B cell (primary cell): Measurements from ENCODE around the gene SLC39A13. TPM values are rescaled to one million over a fixed set of nuclear protein-coding genes. Genes with fewer than 3 reads are reported as not detected.

Experiments used
- ATAC-seq: fragments of 200-7000 bp; cut with Tn5 transposase; one replicate; pipeline ENCODE4 v1.10.0; 2021; ENCODE audit warnings: low read depth, mild to moderate bottlenecking, moderate number of reproducible peaks, moderate library complexity
- CTCF ChIA-PET: fragments of 350-600 bp; sonication (Branson Sonifier 250); formaldehyde crosslinking; loops from one replicate; lab custom pipeline; 2021; ENCODE audit warnings: antibody characterized with exemption, inconsistent platforms; lab: Charles Lee
- POLR2A ChIA-PET: fragments of 350-600 bp; sonication (Branson Sonifier 250); formaldehyde crosslinking; loops from one replicate; lab custom pipeline; 2021; ENCODE audit warnings: antibody characterized with exemption; lab: Charles Lee
- DNase-seq: peaks from one replicate; pipeline ENCODE4 v3.0.0; 2013
- H2AFZ ChIP-seq: 2 replicates; pipeline ENCODE4 v1.6.1; 2012; ENCODE audit warnings: mild to moderate bottlenecking, low read depth, low read length; ENCODE audit not compliant: insufficient read depth, poor library complexity, severe bottlenecking
- H3K27ac ChIP-seq, 2 donors: 1 replicate in 1 of 2; 2 replicates in 1 of 2; pipeline ENCODE4 v1.5.1; 2012 to 2013; ENCODE audit warnings: low read length in 2 of 2, mild to moderate bottlenecking in 2 of 2, moderate library complexity in 1 of 2
- H3K27me3 ChIP-seq, 4 experiments: fragments of 200-600 bp in 1 of 4; sonication (generic) in 1 of 4; replicated peaks in 1 of 4; 1 replicate in 2 of 4; 2 replicates in 2 of 4; pipeline versions ENCODE4 v1.6.1 to v1.7.0; 2013 to 2016; ENCODE audit warnings: low read length in 3 of 4, mild to moderate bottlenecking in 2 of 4, mixed read lengths in 1 of 4, moderate library complexity in 1 of 4; ENCODE audit not compliant: insufficient read depth in 4 of 4, control insufficient read depth in 3 of 4; ENCODE audit errors: control extremely low read depth in 1 of 4
- H3K36me3 ChIP-seq, 2 experiments: replicated peaks in 1 of 2; 1 replicate in 1 of 2; 2 replicates in 1 of 2; pipeline versions ENCODE4 v1.6.1 to v1.7.1; 2013; ENCODE audit warnings: low read length in 1 of 2; ENCODE audit not compliant: insufficient read depth in 2 of 2, control insufficient read depth in 1 of 2; ENCODE audit errors: control extremely low read depth in 1 of 2, extremely low read depth in 1 of 2
- H3K4me1 ChIP-seq, 2 donors: fragments of 200-600 bp in 1 of 2; sonication (generic) in 1 of 2; 1 replicate in 1 of 2; 2 replicates in 1 of 2; pipeline versions ENCODE4 v1.5.1 to v1.6.1; 2013 to 2017; ENCODE audit warnings: low read length in 2 of 2; ENCODE audit not compliant: control insufficient read depth in 2 of 2, insufficient read depth in 2 of 2
- H3K4me2 ChIP-seq: replicated peaks from 2 replicates; pipeline ENCODE3; 2012; ENCODE audit warnings: mild to moderate bottlenecking, low read depth, low read length; ENCODE audit not compliant: poor library complexity, severe bottlenecking
- H3K4me3 ChIP-seq, 5 experiments: fragments of 200-600 bp in 1 of 5; sonication (generic) in 1 of 5; 1 replicate in 3 of 5; 2 replicates in 2 of 5; pipeline versions ENCODE4 v1.5.1 to v1.7.0; 2011 to 2016; ENCODE audit warnings: low read length in 4 of 5, mild to moderate bottlenecking in 4 of 5, low read depth in 2 of 5, control low read depth in 1 of 5, moderate library complexity in 1 of 5; ENCODE audit not compliant: insufficient read depth in 1 of 5; ENCODE audit errors: control extremely low read depth in 1 of 5, extremely low read depth in 1 of 5
- H3K79me2 ChIP-seq: fragments of 200-600 bp; sonication (generic); one replicate; pipeline ENCODE4 v1.6.0; 2016; ENCODE audit warnings: low read length; ENCODE audit not compliant: control insufficient read depth, insufficient read depth
- H3K9ac ChIP-seq: fragments of 200-600 bp; sonication (generic); 2 replicates; pipeline ENCODE4 v1.6.1; 2017; ENCODE audit warnings: mild to moderate bottlenecking, low read length, moderate library complexity
- H3K9me3 ChIP-seq, 3 donors: one replicate each; pipeline versions ENCODE4 v1.6.1 to v1.7.1; 2013; ENCODE audit warnings: low read length in 2 of 3; ENCODE audit not compliant: control insufficient read depth in 2 of 3, insufficient read depth in 1 of 3; ENCODE audit errors: control extremely low read depth in 1 of 3
- H4K20me1 ChIP-seq: 2 replicates; pipeline ENCODE4 v1.6.0; 2012; ENCODE audit warnings: mild to moderate bottlenecking, low read length; ENCODE audit not compliant: insufficient read depth, control insufficient read depth, poor library complexity, severe bottlenecking
- H3K27ac Mint-ChIP-seq: one replicate; pipeline ENCODE4 v1.8.0; 2021; ENCODE audit warnings: mixed read lengths
- H3K27me3 Mint-ChIP-seq: one replicate; pipeline ENCODE4 v1.8.0; 2021; ENCODE audit warnings: mixed read lengths
- H3K4me1 Mint-ChIP-seq: one replicate; pipeline ENCODE4 v1.8.0; 2021; ENCODE audit warnings: mixed read lengths
- H3K4me3 Mint-ChIP-seq: one replicate; pipeline ENCODE4 v1.8.0; 2021; ENCODE audit warnings: mixed read lengths
- H3K9me3 Mint-ChIP-seq: one replicate; pipeline ENCODE4 v1.8.0; 2022; ENCODE audit warnings: mixed read lengths; ENCODE audit not compliant: insufficient read depth
- CTCF ChIP-seq: fragments of 200-600 bp; IDR thresholded peaks from one replicate; pipeline ENCODE4 v1.8.0; 2022; ENCODE audit warnings: antibody characterized with exemption, mild to moderate bottlenecking
- EZH2 ChIP-seq: IDR thresholded peaks from 2 replicates; pipeline ENCODE4 v1.6.1; 2012; ENCODE audit warnings: borderline replicate concordance, low read depth, mild to moderate bottlenecking, moderate library complexity, low read length; ENCODE audit not compliant: insufficient read depth, poor library complexity, severe bottlenecking
- WGBS: methylation state at CpG from one replicate; pipeline ENCODE4 v1.1.5; 2013; ENCODE audit warnings: missing lambda C conversion rate; ENCODE audit not compliant: insufficient coverage; 5-methylcytosine and 5-hydroxymethylcytosine counted together
- intact Hi-C: fragments of 100-400 bp; cut with micrococcal nuclease; formaldehyde crosslinking; loops from one replicate; pipeline ENCODE4 v1.10.0; 2022
- polyA plus RNA-seq: library from polyadenylated mRNA; depleted of rRNA; stranded (reverse); fragments of >200 nt; gene quantifications from 2 replicates; pipeline ENCODE4 v1.2.3, GENCODE V29; 2012
- total RNA-seq, 2 donors: library from RNA; stranded (reverse); fragments of 120-200 nt in 1 of 2; gene quantifications; 1 replicate in 1 of 2; 2 replicates in 1 of 2; pipeline versions ENCODE4 v1.2.3 to v1.2.4, GENCODE V29; 2013 to 2022

Gene SLC39A13
- total and polyA plus RNA-seq, 2 donors (not counting 1 experiment from before 2014, with no cell fraction given): 33.0 to 55.7 TPM

- TF ChIP-seq CTCF: no peak
- H3K79me2 ChIP-seq: peaks cover 37% of the 10 kb centered on the region
- ATAC-seq: no peak
- ChIA-PET POLR2A (interaction anchor here (0.9 to 4.1 kb wide), 5 partner anchors 9 to 20 kb away, joined by 3 to 39 read pairs (median 4); partner anchors contain the start of gene SPI1), CTCF (interaction anchor here (1.1 to 5.7 kb wide), 7 partner anchors 8 to 214 kb away, joined by 3 to 72 read pairs (median 8); partner anchors contain the start of gene SPI1)
- peak overlapping the region; percentile 88 for H2AFZ ChIP-seq
- H3K27ac Mint-ChIP-seq: peak overlapping the region; percentile 98
- H3K4me2 ChIP-seq: peak overlapping the region; percentile 81
- H3K4me1 ChIP-seq: peaks cover 55 to 80% of the 10 kb centered on the region in 2 donors
- no peak for DNase-seq
- peak overlapping the region in 2 of 5 experiments; percentile 45 to 55 for H3K4me3 ChIP-seq
- no peaks in the 10 kb centered on the region for H3K9me3 Mint-ChIP-seq
- H3K27me3 Mint-ChIP-seq: no peaks in the 10 kb centered on the region
- intact Hi-C loops: loop anchor here (1.0 kb wide), 3 partner anchors 14 to 20 kb away; partner anchors contain the start of genes SLC39A13 and SPI1
- no peaks in the 10 kb centered on the region for H3K9me3 ChIP-seq
- H4K20me1 ChIP-seq: no peaks in the 10 kb centered on the region
- H3K4me3 Mint-ChIP-seq: peak overlapping the region; percentile 85
- H3K27me3 ChIP-seq: no peaks in the 10 kb centered on the region
- peak overlapping the region; percentile 95 to 97 for H3K27ac ChIP-seq
- peak overlapping the region; percentile 66 for H3K9ac ChIP-seq
- 40% methylated on average over 3 of the region's 9 CpGs for WGBS
- no peaks in the 10 kb centered on the region for H3K36me3 ChIP-seq
- H3K4me1 Mint-ChIP-seq: peaks cover 69% of the 10 kb centered on the region
Observed at GRCh38 chr11:47394050-47394321, 14.4 kb upstream of the SLC39A13 start.

GRCh38 chr11:47394322-47395222, 13.8 kb upstream of the SLC39A13 start:
- intact Hi-C loops: loop anchor here (1.0 kb wide), 3 partner anchors 14 to 20 kb away; partner anchors contain the start of genes SLC39A13 and SPI1
- H3K27me3 ChIP-seq: no peaks in the 10 kb centered on the region
- DNase-seq (peak; percentile 80), ATAC-seq (peak; percentile 76)
- Mint-ChIP-seq H3K4me3 (peak overlapping the region; percentile 85), H3K27me3 (no peaks in the 10 kb centered on the region), H3K9me3 (no peaks in the 10 kb centered on the region), H3K27ac (peak overlapping the region; percentile 98), H3K4me1 (peaks cover 70% of the 10 kb centered on the region)
- no peaks in the 10 kb centered on the region for H3K36me3 ChIP-seq
- peak overlapping the region; percentile 2 to 55 (median 45) for H3K4me3 ChIP-seq
- no peaks in the 10 kb centered on the region for H3K9me3 ChIP-seq
- H3K27ac ChIP-seq: peak overlapping the region; percentile 95 to 97
- peak overlapping the region; percentile 88 for H2AFZ ChIP-seq
- CTCF ChIA-PET: interaction anchor here (1.2 to 5.7 kb wide), 7 partner anchors 8 to 215 kb away, joined by 3 to 72 read pairs (median 8); partner anchors contain the start of genes ACP2 and SPI1
- peaks cover 59 to 82% of the 10 kb centered on the region in 2 donors for H3K4me1 ChIP-seq
- peak overlapping the region; percentile 66 for H3K9ac ChIP-seq
- H4K20me1 ChIP-seq: no peaks in the 10 kb centered on the region
- POLR2A ChIA-PET: interaction anchor here (0.5 to 4.1 kb wide), 7 partner anchors 9 to 185 kb away, joined by 3 to 39 read pairs (median 4); partner anchors contain the start of genes DDB2 and SPI1
- peaks cover 36% of the 10 kb centered on the region for H3K79me2 ChIP-seq
- WGBS: 11% methylated on average over 27 of the region's 39 CpGs
- H3K4me2 ChIP-seq: peak overlapping the region; percentile 81
- no peak for TF ChIP-seq CTCF
- TF ChIP-seq EZH2: no peak
